Endothelial cell of umbilical vein (primary cell): ENCODE measurements around the gene TNN. TPM values are rescaled to one million over a fixed set of nuclear protein-coding genes. Genes with fewer than 3 reads are reported as not detected.

Experiments used
- BruUV-seq: library from RNA; stranded (reverse); fragments of 400-500 nt; replicated peaks from 2 replicates; lab custom pipeline; 2021; lab: Mats Ljungman, UMichigan
- CTCF ChIA-PET: fragments of 300-600, 350-600 bp; sonication (Branson Sonifier 250); formaldehyde crosslinking; loops from one replicate; lab custom pipeline; 2021; ENCODE audit warnings: antibody characterized with exemption, inconsistent platforms; lab: Charles Lee
- POLR2A ChIA-PET: fragments of 300-600, 350-600 bp; sonication (Branson Sonifier 250); formaldehyde crosslinking; loops from one replicate; lab custom pipeline; 2021; ENCODE audit warnings: antibody characterized with exemption, inconsistent platforms; lab: Charles Lee
- DNase-seq: peaks from one replicate; pipeline ENCODE4 v3.0.0-alpha.2; 2011; ENCODE audit warnings: low read depth, low spot score
- FAIRE-seq: peaks from 2 replicates; lab custom pipeline; 2011; peaks lifted over from hg19 to GRCh38; lab: Jason Lieb, UNC
- H2AFZ ChIP-seq: 2 replicates; pipeline ENCODE4 v1.6.0; 2012; ENCODE audit warnings: low read depth, low read length, control low read depth, inconsistent platforms
- H3K27ac ChIP-seq: 2 replicates; pipeline ENCODE4 v1.5.1; 2011; ENCODE audit warnings: low read depth, mild to moderate bottlenecking, control low read depth, low read length, moderate library complexity; ENCODE audit not compliant: insufficient read depth
- H3K27me3 ChIP-seq, 2 experiments: 2 replicates each; pipeline versions ENCODE4 v1.6.0 to v1.6.1; 2011; ENCODE audit warnings: low read length in 2 of 2, mixed read lengths in 1 of 2; ENCODE audit not compliant: control insufficient read depth in 2 of 2, insufficient read depth in 2 of 2
- H3K36me3 ChIP-seq, 2 experiments: 2 replicates in 1 of 2; 3 replicates in 1 of 2; pipeline ENCODE4 v1.5.1; 2011; ENCODE audit warnings: low read length in 2 of 2, mild to moderate bottlenecking in 1 of 2, moderate library complexity in 1 of 2; ENCODE audit not compliant: control insufficient read depth in 2 of 2, insufficient read depth in 2 of 2; ENCODE audit errors: extremely low read depth in 1 of 2
- H3K4me1 ChIP-seq: 3 replicates; pipeline ENCODE4 v1.5.1; 2011; ENCODE audit warnings: mild to moderate bottlenecking, low read length; ENCODE audit not compliant: control insufficient read depth, insufficient read depth; ENCODE audit errors: extremely low read depth
- H3K4me2 ChIP-seq: 2 replicates; pipeline ENCODE4 v1.6.1; 2011; ENCODE audit warnings: low read length, control low read depth, mixed read lengths; ENCODE audit not compliant: insufficient read depth
- H3K4me3 ChIP-seq, 3 experiments: fragments of 200-600 bp in 1 of 3; sonication (generic), shearing (Covaris generic) in 1 of 3; replicated peaks in 1 of 3; 2 replicates each; pipeline ENCODE4 v1.5.1; 2011 to 2016; ENCODE audit warnings: control low read depth in 3 of 3, low read length in 3 of 3, mild to moderate bottlenecking in 2 of 3, inconsistent platforms in 1 of 3, low read depth in 1 of 3, moderate library complexity in 1 of 3; ENCODE audit not compliant: insufficient read depth in 1 of 3
- H3K79me2 ChIP-seq: 2 replicates; pipeline ENCODE4 v1.6.0; 2012; ENCODE audit warnings: low read length, inconsistent platforms; ENCODE audit not compliant: control insufficient read depth, insufficient read depth
- H3K9ac ChIP-seq: replicated peaks from 2 replicates; pipeline ENCODE3; 2011; ENCODE audit warnings: low read length, control low read depth; ENCODE audit not compliant: insufficient read depth; ENCODE audit errors: extremely low read depth
- H3K9me1 ChIP-seq: replicated peaks from 3 replicates; pipeline ENCODE4 v1.6.0; 2011; ENCODE audit warnings: mild to moderate bottlenecking, low read length; ENCODE audit not compliant: control insufficient read depth, insufficient read depth; ENCODE audit errors: extremely low read depth
- H3K9me3 ChIP-seq: replicated peaks from 2 replicates; pipeline ENCODE4 v1.5.1; 2012; ENCODE audit warnings: low read length, inconsistent platforms; ENCODE audit not compliant: control insufficient read depth, insufficient read depth
- H4K20me1 ChIP-seq: replicated peaks from 2 replicates; pipeline ENCODE3; 2011; ENCODE audit warnings: mild to moderate bottlenecking, low read length; ENCODE audit not compliant: control insufficient read depth, insufficient read depth; ENCODE audit errors: extremely low read depth
- EZH2 ChIP-seq: IDR thresholded peaks from 2 replicates; pipeline ENCODE4 v1.6.1; 2012; ENCODE audit warnings: borderline replicate concordance, low read depth, mild to moderate bottlenecking, moderate library complexity, low read length, inconsistent platforms; ENCODE audit not compliant: severe bottlenecking
- FOS ChIP-seq: IDR thresholded peaks from 2 replicates; pipeline ENCODE4 v1.6.1; 2011; ENCODE audit warnings: mild to moderate bottlenecking, low read length, moderate library complexity, borderline replicate concordance; ENCODE audit not compliant: insufficient read depth
- GATA2 ChIP-seq: IDR thresholded peaks from 2 replicates; pipeline ENCODE4 v1.7.0; 2011; ENCODE audit warnings: low read depth, mild to moderate bottlenecking, moderate library complexity, mixed read lengths, low read length; ENCODE audit not compliant: insufficient read length, insufficient read depth
- JUN ChIP-seq: IDR thresholded peaks from 2 replicates; pipeline ENCODE4 v1.6.1; 2011; ENCODE audit warnings: borderline replicate concordance, low read depth; ENCODE audit not compliant: insufficient read length, insufficient read depth
- MYC ChIP-seq: IDR thresholded peaks from one replicate; pipeline ENCODE4 v1.6.1; 2011; ENCODE audit warnings: mild to moderate bottlenecking, low read depth, low read length
- POLR2A ChIP-seq: IDR thresholded peaks from 2 replicates; pipeline ENCODE4 v1.6.1; 2012; ENCODE audit warnings: low read depth, mild to moderate bottlenecking, control low read depth, low read length
- POLR2AphosphoS5 ChIP-seq: IDR thresholded peaks from 2 replicates; pipeline ENCODE4 v1.6.1; 2012; ENCODE audit warnings: low read depth, mild to moderate bottlenecking, control low read depth, low read length, moderate library complexity; ENCODE audit not compliant: insufficient read depth
- dilution Hi-C: fragments of 300-500 bp; cut with MboI; formaldehyde crosslinking; loops from one replicate; pipeline ENCODE4 v1.15.0; 2019; ENCODE audit warnings: low sequenced_read_pairs; ENCODE audit not compliant: extremely low pct_ligation_motif_present
- intact Hi-C: fragments of 100-400 bp; cut with micrococcal nuclease; formaldehyde crosslinking; loops from one replicate; pipeline ENCODE4 v1.10.0; 2022
- polyA plus RNA-seq, 4 experiments: library from polyadenylated mRNA; depleted of rRNA in 3 of 4; stranded (reverse) in 3 of 4; unstranded in 1 of 4; fragments of >200 nt; gene quantifications; 2 replicates each; pipeline versions ENCODE4 v1.2.1 to v1.2.3, GENCODE V29; 2011 to 2012; ENCODE audit warnings: missing spikeins in 1 of 4
- total RNA-seq: library from RNA; stranded (reverse); gene quantifications from 2 replicates; pipeline ENCODE4 v1.2.3, GENCODE V29; 2021
- TF ChIP-seq, protein P1 (sequence below), 2 donors: IDR thresholded peaks; 1 replicate in 1 of 2; 2 replicates in 1 of 2; pipeline ENCODE4 v1.5.1; 2011; ENCODE audit warnings: low read length in 2 of 2, mild to moderate bottlenecking in 2 of 2, moderate library complexity in 2 of 2, control low read depth in 1 of 2, inconsistent platforms in 1 of 2, low read depth in 1 of 2; ENCODE audit not compliant: insufficient read depth in 1 of 2; ENCODE audit errors: extremely low read depth in 1 of 2
- TF ChIP-seq, protein P2 (sequence below): IDR thresholded peaks from 2 replicates; pipeline ENCODE4 v1.6.1; 2011; ENCODE audit not compliant: insufficient read depth, insufficient read length

TNN gene
- total and polyA plus RNA-seq, 2 donors (not counting 3 experiments of a cell fraction or from before 2014, with no cell fraction given) = not detected

DNA sequence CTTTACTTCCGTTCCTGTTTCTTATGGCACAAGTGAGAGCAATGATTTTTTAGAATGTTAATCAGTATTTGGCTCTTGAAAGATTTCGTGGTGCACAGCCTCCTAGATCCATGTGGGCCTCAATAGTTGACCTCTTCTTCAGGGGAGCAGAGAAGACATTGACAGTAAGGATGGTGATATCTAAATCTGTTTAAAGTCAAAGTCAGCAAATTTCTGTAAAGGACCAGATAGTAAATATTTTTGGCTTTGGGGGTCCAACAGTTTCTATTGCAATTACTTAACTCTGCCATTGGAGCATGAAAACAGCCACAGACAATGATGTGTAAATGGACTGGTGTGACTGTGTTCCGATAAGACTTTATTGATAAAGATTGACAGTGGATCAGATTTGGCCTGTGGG lies 27.4 kb downstream of the TNN start:
- BruUV-seq = no TSS peak
- Histone ChIP-seq H3K4me2 (no peak overlapping the region), H3K36me3 (no peaks in the 10 kb centered on the region), H3K27ac (no peak overlapping the region), H3K4me1 (no peaks in the 10 kb centered on the region), H4K20me1 (no peaks in the 10 kb centered on the region), H3K27me3 (no peaks in the 10 kb centered on the region), H3K9me3 (no peaks in the 10 kb centered on the region), H3K4me3 (no peak overlapping the region), H3K9me1 (no peaks in the 10 kb centered on the region), H3K79me2 (no peaks in the 10 kb centered on the region), H3K9ac (no peak overlapping the region), H2AFZ (no peak overlapping the region)
- CTCF ChIA-PET = interaction anchor here (1.3 kb wide), 1 partner anchor 30 kb away, joined by 4 read pairs; no protein-coding TSS in a partner anchor
- dilution Hi-C loops (no loop called here), intact Hi-C loops (no loop called here)
- POLR2A ChIA-PET = no interaction called here
- TF ChIP-seq POLR2A = no peak
- FAIRE-seq (no peak), DNase-seq (no peak)

DNA sequence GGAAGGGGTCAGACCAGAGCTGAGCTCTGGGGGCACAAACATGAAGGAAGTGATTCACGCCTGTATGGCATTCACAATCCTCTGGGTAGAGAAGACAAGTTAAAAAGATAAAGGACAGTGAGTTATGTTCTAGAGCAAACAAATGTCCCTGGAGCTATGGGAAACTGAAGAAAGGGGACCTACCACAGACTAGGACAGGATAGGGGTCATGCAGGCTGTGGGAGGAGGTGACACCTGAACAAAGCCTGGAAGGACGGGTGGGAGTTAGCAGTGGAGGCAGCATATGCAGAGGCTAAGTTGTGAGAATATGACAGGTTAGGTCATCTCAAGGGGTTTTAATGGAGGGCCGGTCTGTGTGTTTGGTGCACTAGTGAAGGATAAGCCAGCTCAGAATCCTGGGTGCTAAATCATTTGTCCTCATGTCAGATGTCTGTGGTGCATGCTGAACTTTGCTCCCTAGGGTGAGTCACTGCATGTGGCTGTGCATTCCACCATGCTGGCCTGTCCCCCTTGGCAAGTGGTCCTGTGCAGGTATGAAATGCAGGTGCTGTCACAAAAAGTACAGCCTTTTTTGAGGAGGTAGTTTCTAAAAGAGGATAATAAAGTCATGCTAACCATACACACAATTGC lies 28.5 kb downstream of the TNN start:
- H3K27ac ChIP-seq = no peak overlapping the region
- dilution Hi-C loops (no loop called here), intact Hi-C loops (no loop called here)
- no peaks in the 10 kb centered on the region for H3K4me1 ChIP-seq
- H3K9me1 ChIP-seq = no peaks in the 10 kb centered on the region
- no peaks in the 10 kb centered on the region for H3K27me3 ChIP-seq
- H2AFZ ChIP-seq = no peak overlapping the region
- H3K9ac ChIP-seq = no peak overlapping the region
- H3K4me2 ChIP-seq = no peak overlapping the region
- TF ChIP-seq FOS = no peak
- TF ChIP-seq POLR2AphosphoS5 = no peak
- TF ChIP-seq, protein P1, sequence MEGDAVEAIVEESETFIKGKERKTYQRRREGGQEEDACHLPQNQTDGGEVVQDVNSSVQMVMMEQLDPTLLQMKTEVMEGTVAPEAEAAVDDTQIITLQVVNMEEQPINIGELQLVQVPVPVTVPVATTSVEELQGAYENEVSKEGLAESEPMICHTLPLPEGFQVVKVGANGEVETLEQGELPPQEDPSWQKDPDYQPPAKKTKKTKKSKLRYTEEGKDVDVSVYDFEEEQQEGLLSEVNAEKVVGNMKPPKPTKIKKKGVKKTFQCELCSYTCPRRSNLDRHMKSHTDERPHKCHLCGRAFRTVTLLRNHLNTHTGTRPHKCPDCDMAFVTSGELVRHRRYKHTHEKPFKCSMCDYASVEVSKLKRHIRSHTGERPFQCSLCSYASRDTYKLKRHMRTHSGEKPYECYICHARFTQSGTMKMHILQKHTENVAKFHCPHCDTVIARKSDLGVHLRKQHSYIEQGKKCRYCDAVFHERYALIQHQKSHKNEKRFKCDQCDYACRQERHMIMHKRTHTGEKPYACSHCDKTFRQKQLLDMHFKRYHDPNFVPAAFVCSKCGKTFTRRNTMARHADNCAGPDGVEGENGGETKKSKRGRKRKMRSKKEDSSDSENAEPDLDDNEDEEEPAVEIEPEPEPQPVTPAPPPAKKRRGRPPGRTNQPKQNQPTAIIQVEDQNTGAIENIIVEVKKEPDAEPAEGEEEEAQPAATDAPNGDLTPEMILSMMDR (IDR thresholded peaks at IDR 0.05; ENCODE audit: extremely low read depth in 1 of 2, insufficient read depth in 1 of 2, low read depth in 1 of 2, low read length in 2 of 2) = no peak
- no peak for TF ChIP-seq MYC
- no peak for TF ChIP-seq JUN
- no peak for TF ChIP-seq GATA2
- TF ChIP-seq, protein P2, sequence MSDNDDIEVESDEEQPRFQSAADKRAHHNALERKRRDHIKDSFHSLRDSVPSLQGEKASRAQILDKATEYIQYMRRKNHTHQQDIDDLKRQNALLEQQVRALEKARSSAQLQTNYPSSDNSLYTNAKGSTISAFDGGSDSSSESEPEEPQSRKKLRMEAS = no peak
- TF ChIP-seq EZH2 = no peak
- no peaks in the 10 kb centered on the region for H4K20me1 ChIP-seq
- H3K4me3 ChIP-seq = no peak overlapping the region
- POLR2A ChIA-PET = no interaction called here
- no peaks in the 10 kb centered on the region for H3K9me3 ChIP-seq
- FAIRE-seq (no peak), DNase-seq (no peak)
- no peaks in the 10 kb centered on the region for H3K36me3 ChIP-seq
- H3K79me2 ChIP-seq = no peaks in the 10 kb centered on the region
- CTCF ChIA-PET = no interaction called here
- no TSS peak for BruUV-seq
